ENCODE results near the gene RNF19B. TPM values are rescaled to one million over a fixed set of nuclear protein-coding genes. Genes with fewer than 3 reads are reported as not detected.

Gene RNF19B
- total RNA-seq, 1 donor from 2014 or later: 33.7 TPM

- H3K27me3 ChIP-seq (ENCODE audit: control insufficient read depth, insufficient read depth, low read length): no peaks in the 10 kb centered on the region
- DNase-seq (ENCODE audit: low read depth): no peak
These were observed 8.3 kb upstream of the RNF19B start for GRCh38 chr1:32972814-32973428.

GRCh38 chr1:32971576-32971975 lies 7.0 kb upstream of the RNF19B start:
- H3K36me3 ChIP-seq (ENCODE audit: control insufficient read depth, insufficient read depth, low read length): no peaks in the 10 kb centered on the region
- DNase-seq (ENCODE audit: low read depth): no peak
- no peaks in the 10 kb centered on the region for H3K27me3 ChIP-seq (ENCODE audit: control insufficient read depth, insufficient read depth, low read length)
- TF ChIP-seq CTCF (IDR thresholded peaks at IDR 0.05; ENCODE audit: insufficient read depth, low read length, poor library complexity, severe bottlenecking): no peak
- no peak overlapping the region for H3K4me3 ChIP-seq (ENCODE audit: low read depth, low read length)

More at GRCh38 chr1:32972814-32973428, 8.3 kb upstream of the RNF19B start:
- TF ChIP-seq CTCF (IDR thresholded peaks at IDR 0.05; ENCODE audit: insufficient read depth, low read length, poor library complexity, severe bottlenecking): no peak
- H3K36me3 ChIP-seq (ENCODE audit: control insufficient read depth, insufficient read depth, low read length): no peaks in the 10 kb centered on the region
- peak overlapping the region; percentile 46 for H3K4me3 ChIP-seq (ENCODE audit: low read depth, low read length)

- Histone ChIP-seq H3K4me3 (ENCODE audit: low read depth, low read length) (no peak overlapping the region), H3K36me3 (ENCODE audit: control insufficient read depth, insufficient read depth, low read length) (no peaks in the 10 kb centered on the region), H3K27me3 (ENCODE audit: control insufficient read depth, insufficient read depth, low read length) (no peaks in the 10 kb centered on the region)
- no peak for DNase-seq (ENCODE audit: low read depth)
- TF ChIP-seq CTCF (IDR thresholded peaks at IDR 0.05; ENCODE audit: insufficient read depth, low read length, poor library complexity, severe bottlenecking): no peak
These were observed 6.5 kb upstream of the RNF19B start for GRCh38 chr1:32971156-32971555.

- Histone ChIP-seq H3K36me3 (ENCODE audit: control insufficient read depth, insufficient read depth, low read length) (no peaks in the 10 kb centered on the region), H3K27me3 (ENCODE audit: control insufficient read depth, insufficient read depth, low read length) (no peaks in the 10 kb centered on the region), H3K4me3 (ENCODE audit: low read depth, low read length) (no peak overlapping the region)
- TF ChIP-seq CTCF (IDR thresholded peaks at IDR 0.05; ENCODE audit: insufficient read depth, low read length, poor library complexity, severe bottlenecking): no peak
- no peak for DNase-seq (ENCODE audit: low read depth)
These were observed 5.0 kb upstream of the RNF19B start for GRCh38 chr1:32969566-32969965.

- TF ChIP-seq CTCF (IDR thresholded peaks at IDR 0.05; ENCODE audit: insufficient read depth, low read length, poor library complexity, severe bottlenecking): no peak
- no peaks in the 10 kb centered on the region for H3K27me3 ChIP-seq (ENCODE audit: control insufficient read depth, insufficient read depth, low read length)
- no peak overlapping the region for H3K4me3 ChIP-seq (ENCODE audit: low read depth, low read length)
- DNase-seq (ENCODE audit: low read depth): no peak
- no peaks in the 10 kb centered on the region for H3K36me3 ChIP-seq (ENCODE audit: control insufficient read depth, insufficient read depth, low read length)
These were observed 3.4 kb upstream of the RNF19B start for GRCh38 chr1:32967888-32968568.
